H1 (cell line): ENCODE data around the gene STARD3. TPM values are rescaled to one million over a fixed set of nuclear protein-coding genes. Genes with fewer than 3 reads are reported as not detected.

Source experiments
- BCL11A ChIP-seq, 2 experiments: IDR thresholded peaks; one replicate each; pipeline ENCODE4 v1.6.1; 2011; ENCODE audit warnings: low read depth in 2 of 2, low read length in 2 of 2, mild to moderate bottlenecking in 2 of 2
- BRCA1 ChIP-seq: IDR thresholded peaks from 2 replicates; pipeline ENCODE4 v1.6.1; 2012; ENCODE audit warnings: low read depth, low read length, improper control_type of control experiment
- CHD7 ChIP-seq: fragments of 300-600 bp; sonication (generic); IDR thresholded peaks from 2 replicates; pipeline ENCODE4 v1.7.1; 2012; ENCODE audit warnings: low read length, moderate library complexity, mild to moderate bottlenecking, inconsistent platforms; ENCODE audit not compliant: insufficient replicate concordance
- POLR2AphosphoS5 ChIP-seq: IDR thresholded peaks from 2 replicates; pipeline ENCODE4 v1.6.1; 2011; ENCODE audit warnings: low read depth, low read length
- polyA plus RNA-seq, 7 experiments: library from polyadenylated mRNA; depleted of rRNA in 3 of 7; stranded (reverse) in 5 of 7; unstranded in 2 of 7; fragments of >200 nt in 5 of 7; fragments of 200-250 nt in 2 of 7; gene quantifications; 1 replicate in 5 of 7; 2 replicates in 1 of 7; 4 replicates in 1 of 7; pipeline versions ENCODE4 v1.2.1 to v1.2.3, GENCODE V29; 2011 to 2013; ENCODE audit warnings: missing spikeins in 2 of 7, mixed read lengths in 2 of 7
- total RNA-seq: library from RNA; stranded (reverse); fragmentation: NEBNext Ultra II Directional; extraction: Animal tissue kit (Norgen Biotek cat#: 25700); gene quantifications from 2 replicates; pipeline ENCODE4 v1.2.1, GENCODE V29; 2021
- TF ChIP-seq, protein P1 (sequence below): IDR thresholded peaks from 2 replicates; pipeline ENCODE4 v1.6.1; 2011; ENCODE audit warnings: low read length, improper control_type of control experiment

The STARD3 gene
- total and polyA plus RNA-seq, 2 of the 8 experiments (the other 6 are each of a cell fraction or from before 2014, with no cell fraction given), result 47.6 to 80.3 TPM

DNA sequence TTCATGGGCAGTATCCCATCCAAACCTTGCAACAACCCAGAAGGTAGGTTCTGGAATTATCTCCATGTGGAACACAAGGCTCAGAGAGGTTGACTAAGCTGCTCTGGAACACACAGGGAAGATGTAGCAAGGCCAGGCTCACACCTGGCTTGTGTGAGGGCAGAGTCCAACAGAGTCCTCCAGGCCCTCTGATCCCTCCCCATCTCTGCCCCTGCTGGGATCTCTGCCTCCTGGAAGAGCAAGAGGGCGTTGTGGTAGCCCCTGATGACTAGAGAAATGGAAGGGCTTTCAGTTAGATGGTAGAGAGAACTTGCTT is 17.2 kb upstream of the STARD3 start (continued):
- TF ChIP-seq CHD7, result no peak
- no peak for TF ChIP-seq POLR2AphosphoS5
- TF ChIP-seq, protein P1, sequence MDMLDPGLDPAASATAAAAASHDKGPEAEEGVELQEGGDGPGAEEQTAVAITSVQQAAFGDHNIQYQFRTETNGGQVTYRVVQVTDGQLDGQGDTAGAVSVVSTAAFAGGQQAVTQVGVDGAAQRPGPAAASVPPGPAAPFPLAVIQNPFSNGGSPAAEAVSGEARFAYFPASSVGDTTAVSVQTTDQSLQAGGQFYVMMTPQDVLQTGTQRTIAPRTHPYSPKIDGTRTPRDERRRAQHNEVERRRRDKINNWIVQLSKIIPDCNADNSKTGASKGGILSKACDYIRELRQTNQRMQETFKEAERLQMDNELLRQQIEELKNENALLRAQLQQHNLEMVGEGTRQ, result no peak
- no peak for TF ChIP-seq BCL11A (IDR thresholded peaks at IDR 0.05; ENCODE audit: low read depth in 2 of 2, low read length in 2 of 2)
- no peak for TF ChIP-seq BRCA1
